Measurements from ENCODE around the gene COL17A1.
A peak's percentile ranks its signal among the peaks of the same experiment; 100 is the strongest.

Gene COL17A1

DNA sequence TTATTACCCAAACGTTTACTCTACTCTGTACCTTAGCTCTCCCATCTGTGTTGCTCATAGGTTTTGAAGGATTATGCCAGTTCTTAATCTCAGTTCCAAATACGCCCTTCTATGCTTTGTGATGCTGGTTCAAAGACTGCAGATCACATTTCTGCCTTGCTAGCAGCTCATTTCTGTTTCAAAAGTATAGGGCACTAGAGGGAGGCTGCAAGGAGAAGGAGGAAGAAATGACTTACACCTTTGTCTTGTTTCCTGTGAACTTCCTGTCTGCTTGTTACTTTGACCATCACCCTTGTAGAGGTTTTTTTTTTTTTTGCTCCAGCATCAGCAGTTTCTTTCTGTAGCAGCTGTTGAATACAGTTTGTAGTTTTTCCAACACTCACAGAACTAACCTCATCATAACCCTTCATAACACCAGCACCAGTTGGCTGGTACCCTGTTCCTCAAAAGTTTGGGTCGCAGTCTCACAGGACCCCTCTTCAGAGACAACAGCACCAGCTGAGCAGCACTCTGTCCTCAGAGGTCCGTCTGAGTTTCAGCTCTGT, 102.2 kb downstream of the COL17A1 start:
- H3K4me1 Mint-ChIP-seq (ENCODE audit: low read depth): peaks cover 89% of the 10 kb centered on the region
- no peaks in the 10 kb centered on the region for H3K27me3 Mint-ChIP-seq
- H3K4me3 Mint-ChIP-seq: peak overlapping the region; percentile 60
- no peaks in the 10 kb centered on the region for H3K9me3 Mint-ChIP-seq
- peak overlapping the region; percentile 87 for H3K27ac Mint-ChIP-seq
- H3K36me3 Mint-ChIP-seq (ENCODE audit: low read depth): peaks cover 6% of the 10 kb centered on the region

DNA sequence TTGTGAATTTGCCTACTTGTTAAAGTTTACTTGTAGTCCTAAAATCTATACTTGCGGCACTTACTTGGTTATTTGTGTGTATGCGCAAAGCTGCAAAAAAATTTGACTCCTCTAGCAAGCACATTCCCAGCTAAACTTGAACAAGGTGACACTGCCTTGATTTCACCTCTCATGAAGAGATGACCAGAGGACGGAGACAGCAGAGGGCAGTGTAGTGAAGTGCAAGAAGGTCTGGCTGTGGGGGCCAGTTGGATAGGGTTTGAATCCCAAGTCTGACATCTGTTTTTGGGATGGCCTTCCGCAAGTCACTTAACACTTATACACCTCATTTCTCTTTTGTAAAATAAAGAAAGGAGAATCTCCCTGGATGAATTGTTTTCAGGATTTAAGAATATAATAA, 103.0 kb downstream of the COL17A1 start:
- no peaks in the 10 kb centered on the region for H3K9me3 Mint-ChIP-seq
- no peak overlapping the region for H3K27ac Mint-ChIP-seq
- H3K36me3 Mint-ChIP-seq (ENCODE audit: low read depth): peaks cover 6% of the 10 kb centered on the region
- H3K4me1 Mint-ChIP-seq (ENCODE audit: low read depth): peaks cover 88% of the 10 kb centered on the region
- no peak overlapping the region for H3K4me3 Mint-ChIP-seq
- H3K27me3 Mint-ChIP-seq: no peaks in the 10 kb centered on the region
